ENCODE data around the gene ENTPD2.
"Not testable (repeated sequence)": the region's sequence is repeated elsewhere in the genome, so short reads cannot be mapped to it uniquely, and the experiment has no call there.

Gene ENTPD2

GRCh38 chr9:137063311-137064026, 9.6 kb upstream of the ENTPD2 start:
- DNase-seq: no peak

GRCh38 chr9:137062798-137063197, 8.9 kb upstream of the ENTPD2 start:
- not testable (repeated sequence) for DNase-seq

- DNase-seq: no peak
These were observed 8.5 kb upstream of the ENTPD2 start for GRCh38 chr9:137062384-137062783.

GRCh38 chr9:137058521-137059234, 4.8 kb upstream of the ENTPD2 start:
- peak; percentile 70 for DNase-seq

GRCh38 chr9:137057545-137057944, 3.7 kb upstream of the ENTPD2 start:
- DNase-seq: peak; percentile 89

GRCh38 chr9:137056739-137057415, 3.0 kb upstream of the ENTPD2 start:
- DNase-seq: peak; percentile 50

GRCh38 chr9:137055385-137056364, 1.8 kb upstream of the ENTPD2 start:
- DNase-seq: peak; percentile 95

- no peak for DNase-seq
These were observed 1.1 kb upstream of the ENTPD2 start for GRCh38 chr9:137054932-137055384.

- DNase-seq: no peak
These were observed 590 bp downstream of the ENTPD2 start for GRCh38 chr9:137052998-137053943.

- DNase-seq: no peak
These were observed 1.6 kb downstream of the ENTPD2 start for GRCh38 chr9:137052293-137052692.

GRCh38 chr9:137051145-137051724, 2.6 kb downstream of the ENTPD2 start:
- no peak for DNase-seq

GRCh38 chr9:137050570-137050969, 3.3 kb downstream of the ENTPD2 start:
- DNase-seq: no peak

GRCh38 chr9:137049544-137050449, 4.1 kb downstream of the ENTPD2 start:
- DNase-seq: peak; percentile 65

GRCh38 chr9:137048655-137049543, 5.0 kb downstream of the ENTPD2 start:
- DNase-seq: no peak

- DNase-seq: peak; percentile 82
These were observed 7.6 kb downstream of the ENTPD2 start, which contains the start of gene NPDC1 for GRCh38 chr9:137046088-137046787. NPDC1 (minus strand) TSS chr9:137046177; CDS start chr9:137045989, 188 bp downstream.

GRCh38 chr9:137045294-137046087, 8.4 kb downstream of the ENTPD2 start:
- peak; percentile 26 for DNase-seq
